IMR-90 (cell line): ENCODE results near the gene AMIGO2.

Source experiments
- BHLHE40 ChIP-seq: fragments of 150-350 bp; IDR thresholded peaks from 2 replicates; pipeline ENCODE4 v1.6.1; 2016; ENCODE audit warnings: mild to moderate bottlenecking, low read depth, low read length
- CEBPB ChIP-seq: IDR thresholded peaks from 2 replicates; pipeline ENCODE4 v1.6.1; 2012; ENCODE audit warnings: low read depth, low read length, improper control_type of control experiment
- CHD1 ChIP-seq: IDR thresholded peaks from 2 replicates; pipeline ENCODE4 v1.6.1; 2012; ENCODE audit warnings: low read depth, low read length, improper control_type of control experiment
- CTCF ChIP-seq: conservative IDR thresholded peaks from 2 replicates; pipeline ENCODE4 v1.5.1; 2012; ENCODE audit warnings: mild to moderate bottlenecking, low read depth, low read length, improper control_type of control experiment
- FOS ChIP-seq: fragments of 150-350 bp; IDR thresholded peaks from 2 replicates; pipeline ENCODE4 v1.6.1; 2016; ENCODE audit warnings: low read depth, low read length
- MAFK ChIP-seq: IDR thresholded peaks from 2 replicates; pipeline ENCODE4 v1.6.1; 2012; ENCODE audit warnings: low read depth, low read length, improper control_type of control experiment
- MXI1 ChIP-seq: IDR thresholded peaks from 2 replicates; pipeline ENCODE4 v1.6.1; 2012; ENCODE audit warnings: low read depth, mild to moderate bottlenecking, low read length, moderate library complexity, borderline replicate concordance
- POLR2A ChIP-seq: IDR thresholded peaks from 2 replicates; pipeline ENCODE4 v1.6.1; 2012; ENCODE audit warnings: mild to moderate bottlenecking, low read depth, low read length
- RAD21 ChIP-seq: IDR thresholded peaks from 2 replicates; pipeline ENCODE4 v1.6.1; 2012; ENCODE audit warnings: low read length, improper control_type of control experiment
- RCOR1 ChIP-seq: IDR thresholded peaks from 2 replicates; pipeline ENCODE4 v1.6.1; 2012; ENCODE audit warnings: mild to moderate bottlenecking, low read length, improper control_type of control experiment; ENCODE audit not compliant: insufficient replicate concordance
- RFX5 ChIP-seq: IDR thresholded peaks from 2 replicates; pipeline ENCODE4 v1.8.0; 2012; ENCODE audit warnings: low read depth, mild to moderate bottlenecking, low read length, moderate library complexity
- SMC3 ChIP-seq: fragments of 150-350 bp; IDR thresholded peaks from 2 replicates; pipeline ENCODE4 v1.6.1; 2016; ENCODE audit warnings: low read depth, mild to moderate bottlenecking, antibody characterized with exemption, low read length, moderate library complexity
- USF2 ChIP-seq: fragments of 150-350 bp; IDR thresholded peaks from 2 replicates; pipeline ENCODE4 v1.6.1; 2017; ENCODE audit warnings: mild to moderate bottlenecking, antibody characterized with exemption, low read length, low read depth
- TF ChIP-seq, protein P1 (sequence below): fragments of 150-350 bp; IDR thresholded peaks from 2 replicates; pipeline ENCODE4 v1.6.1; 2016; ENCODE audit warnings: low read depth, mild to moderate bottlenecking, low read length, moderate library complexity, borderline replicate concordance

DNA sequence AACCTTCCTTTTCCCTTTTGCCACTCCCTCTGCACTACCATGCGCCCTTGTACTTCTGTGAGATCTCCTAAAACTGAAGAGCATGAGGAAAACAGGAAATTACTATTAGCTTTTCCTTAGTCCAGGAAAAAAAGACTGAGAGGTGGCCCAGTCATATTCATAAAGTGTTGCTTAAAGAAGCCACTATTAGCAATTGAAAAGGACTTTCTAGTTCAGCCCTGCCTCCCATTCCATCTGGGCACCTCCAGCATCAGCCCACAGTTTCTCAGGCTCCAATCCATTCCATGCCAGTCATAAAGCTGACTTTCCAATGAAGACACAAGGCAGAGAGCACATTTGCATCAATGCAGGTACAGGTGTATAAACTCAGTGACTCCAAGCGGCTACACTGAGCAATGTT, 19.9 kb upstream of the AMIGO2 start:
- TF ChIP-seq MXI1: no peak
- no peak for TF ChIP-seq CTCF
- TF ChIP-seq RAD21: no peak
- TF ChIP-seq, protein P1, sequence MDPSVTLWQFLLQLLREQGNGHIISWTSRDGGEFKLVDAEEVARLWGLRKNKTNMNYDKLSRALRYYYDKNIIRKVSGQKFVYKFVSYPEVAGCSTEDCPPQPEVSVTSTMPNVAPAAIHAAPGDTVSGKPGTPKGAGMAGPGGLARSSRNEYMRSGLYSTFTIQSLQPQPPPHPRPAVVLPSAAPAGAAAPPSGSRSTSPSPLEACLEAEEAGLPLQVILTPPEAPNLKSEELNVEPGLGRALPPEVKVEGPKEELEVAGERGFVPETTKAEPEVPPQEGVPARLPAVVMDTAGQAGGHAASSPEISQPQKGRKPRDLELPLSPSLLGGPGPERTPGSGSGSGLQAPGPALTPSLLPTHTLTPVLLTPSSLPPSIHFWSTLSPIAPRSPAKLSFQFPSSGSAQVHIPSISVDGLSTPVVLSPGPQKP: no peak
- no peak for TF ChIP-seq POLR2A
- TF ChIP-seq MAFK: no peak
- TF ChIP-seq RCOR1: no peak
- no peak for TF ChIP-seq CHD1
- no peak for TF ChIP-seq SMC3
- no peak for TF ChIP-seq RFX5
- TF ChIP-seq USF2: no peak
- TF ChIP-seq BHLHE40: no peak
- no peak for TF ChIP-seq CEBPB
- no peak for TF ChIP-seq FOS
